GM23248 (cell line): ENCODE measurements around the gene HTT. TPM values are rescaled to one million over a fixed set of nuclear protein-coding genes. Genes with fewer than 3 reads are reported as not detected.

Experiments
- DNase-seq: peaks from one replicate; pipeline ENCODE4 v3.0.0-alpha.2; 2015
- H2AFZ ChIP-seq: fragments of 200-600 bp; sonication (generic); 2 replicates; pipeline ENCODE4 v1.6.1; 2016; ENCODE audit warnings: antibody characterized with exemption
- H3F3A ChIP-seq: fragments of 200-600 bp; sonication (generic); 2 replicates; pipeline ENCODE4 v1.6.1; 2016; ENCODE audit warnings: mild to moderate bottlenecking, antibody characterized with exemption, mixed run types; ENCODE audit not compliant: insufficient read depth
- H3K27ac ChIP-seq: fragments of 200-600 bp; sonication (generic); 2 replicates; pipeline ENCODE4 v1.5.1; 2016; ENCODE audit warnings: mild to moderate bottlenecking
- H3K27me3 ChIP-seq: fragments of 200-600 bp; sonication (generic); replicated peaks from 2 replicates; pipeline ENCODE4 v1.6.1; 2016; ENCODE audit warnings: mild to moderate bottlenecking; ENCODE audit not compliant: insufficient read depth
- H3K36me3 ChIP-seq: fragments of 200-600 bp; sonication (generic); 2 replicates; pipeline ENCODE4 v1.6.1; 2016; ENCODE audit warnings: low read depth, mild to moderate bottlenecking
- H3K4me1 ChIP-seq: fragments of 200-600 bp; sonication (generic); 2 replicates; pipeline ENCODE4 v1.6.1; 2016; ENCODE audit warnings: mild to moderate bottlenecking; ENCODE audit not compliant: insufficient read depth
- H3K4me2 ChIP-seq: fragments of 200-600 bp; sonication (generic); one replicate; pipeline ENCODE4 v1.6.1; 2016; ENCODE audit warnings: mild to moderate bottlenecking; ENCODE audit not compliant: unreplicated experiment
- H3K4me3 ChIP-seq: fragments of 200-600 bp; sonication (generic); 2 replicates; pipeline ENCODE4 v1.5.1; 2016; ENCODE audit warnings: mild to moderate bottlenecking
- H3K79me2 ChIP-seq: fragments of 200-600 bp; sonication (generic); 2 replicates; pipeline ENCODE4 v1.6.1; 2016; ENCODE audit warnings: mild to moderate bottlenecking; ENCODE audit not compliant: insufficient read depth
- H3K9ac ChIP-seq: fragments of 200-600 bp; sonication (generic); 2 replicates; pipeline ENCODE4 v1.6.1; 2016; ENCODE audit warnings: mild to moderate bottlenecking
- H3K9me2 ChIP-seq: fragments of 200-600 bp; sonication (generic); 2 replicates; pipeline ENCODE4 v1.6.1; 2016; ENCODE audit warnings: mixed run types, mild to moderate bottlenecking, moderate library complexity; ENCODE audit not compliant: insufficient read depth
- H3K9me3 ChIP-seq: fragments of 200-600 bp; sonication (generic); one replicate; pipeline ENCODE4 v1.6.1; 2017; ENCODE audit warnings: low read depth
- H4K20me1 ChIP-seq: fragments of 200-600 bp; sonication (generic); 2 replicates; pipeline ENCODE4 v1.6.0; 2016; ENCODE audit not compliant: insufficient read depth
- EZH2 ChIP-seq: fragments of 200-600 bp; sonication (generic); IDR thresholded peaks from 2 replicates; pipeline ENCODE4 v1.6.1; 2018; ENCODE audit warnings: antibody characterized with exemption, mild to moderate bottlenecking; ENCODE audit not compliant: insufficient read depth, poor library complexity, severe bottlenecking
- EZH2phosphoT487 ChIP-seq: fragments of 200-600 bp; sonication (generic); IDR thresholded peaks from 2 replicates; pipeline ENCODE4 v1.6.1; 2018; ENCODE audit warnings: antibody characterized with exemption, moderate library complexity, mild to moderate bottlenecking, low read depth; ENCODE audit not compliant: insufficient read depth
- WGBS, 2 experiments: methylation state at CpG; one replicate each; pipeline ENCODE4 v1.1.6; 2015 to 2017; ENCODE audit warnings: low lambda C conversion rate in 2 of 2, low coverage in 1 of 2; ENCODE audit errors: missing lambda C conversion rate in 2 of 2; 5-methylcytosine and 5-hydroxymethylcytosine counted together
- in situ Hi-C: fragments of 300-500 bp; cut with MboI; formaldehyde crosslinking; loops from 2 replicates; pipeline ENCODE4 v1.15.0; 2020
- polyA plus RNA-seq: library from polyadenylated mRNA; unstranded; fragments of >200 nt; fragmentation: Nextera tagmentation; extraction: Ambion mirVana; gene quantifications from 2 replicates; pipeline ENCODE4 v1.2.1, GENCODE V29; 2016
- total RNA-seq: library from RNA; depleted of rRNA; stranded (reverse); fragments of >200 nt; shearing (Covaris generic); gene quantifications from 2 replicates; pipeline ENCODE4 v1.2.3, GENCODE V29; 2014

HTT gene
- total and polyA plus RNA-seq, 2 experiments from 2014 or later: 8.2 to 26.5 TPM

GRCh38 chr4:3221996-3222395, 147.5 kb downstream of the HTT start:
- no peak overlapping the region for H3K9ac ChIP-seq
- H4K20me1 ChIP-seq: no peaks in the 10 kb centered on the region
- no peaks in the 10 kb centered on the region for H3K79me2 ChIP-seq
- in situ Hi-C loops: no loop called here
- H3K27me3 ChIP-seq: no peaks in the 10 kb centered on the region
- no peaks in the 10 kb centered on the region for H3K4me1 ChIP-seq
- WGBS, 2 experiments: 92 to 97% methylated on average over 10 to 12 of the region's 12 CpGs
- H3K36me3 ChIP-seq: peaks cover 10% of the 10 kb centered on the region; the same call in 1 of the 2 replicates
- H3K4me2 ChIP-seq: no peak overlapping the region
- H3F3A ChIP-seq: no peaks in the 10 kb centered on the region
- no peak overlapping the region for H2AFZ ChIP-seq
- no peaks in the 10 kb centered on the region for H3K9me3 ChIP-seq
- TF ChIP-seq EZH2 (no peak), EZH2phosphoT487 (no peak)
- H3K4me3 ChIP-seq: no peak overlapping the region
- no peaks in the 10 kb centered on the region for H3K9me2 ChIP-seq
- no peak for DNase-seq
- H3K27ac ChIP-seq: no peak overlapping the region

- Histone ChIP-seq H3K36me3 (peaks cover 8% of the 10 kb centered on the region; the same call in 1 of the 2 replicates), H3K27me3 (no peaks in the 10 kb centered on the region), H4K20me1 (no peaks in the 10 kb centered on the region), H2AFZ (no peak overlapping the region), H3K4me1 (no peaks in the 10 kb centered on the region), H3K9me3 (no peaks in the 10 kb centered on the region), H3K9ac (no peak overlapping the region), H3K79me2 (no peaks in the 10 kb centered on the region), H3K27ac (no peak overlapping the region), H3K4me3 (no peak overlapping the region), H3K4me2 (no peak overlapping the region), H3K9me2 (no peaks in the 10 kb centered on the region), H3F3A (no peaks in the 10 kb centered on the region)
- in situ Hi-C loops: no loop called here
- 94 to 96% methylated on average over 11 of the region's 11 CpGs for WGBS, 2 experiments
- DNase-seq: no peak
- TF ChIP-seq EZH2: no peak
- no peak for TF ChIP-seq EZH2phosphoT487
Observed at GRCh38 chr4:3223346-3223745, 148.9 kb downstream of the HTT start.

DNA sequence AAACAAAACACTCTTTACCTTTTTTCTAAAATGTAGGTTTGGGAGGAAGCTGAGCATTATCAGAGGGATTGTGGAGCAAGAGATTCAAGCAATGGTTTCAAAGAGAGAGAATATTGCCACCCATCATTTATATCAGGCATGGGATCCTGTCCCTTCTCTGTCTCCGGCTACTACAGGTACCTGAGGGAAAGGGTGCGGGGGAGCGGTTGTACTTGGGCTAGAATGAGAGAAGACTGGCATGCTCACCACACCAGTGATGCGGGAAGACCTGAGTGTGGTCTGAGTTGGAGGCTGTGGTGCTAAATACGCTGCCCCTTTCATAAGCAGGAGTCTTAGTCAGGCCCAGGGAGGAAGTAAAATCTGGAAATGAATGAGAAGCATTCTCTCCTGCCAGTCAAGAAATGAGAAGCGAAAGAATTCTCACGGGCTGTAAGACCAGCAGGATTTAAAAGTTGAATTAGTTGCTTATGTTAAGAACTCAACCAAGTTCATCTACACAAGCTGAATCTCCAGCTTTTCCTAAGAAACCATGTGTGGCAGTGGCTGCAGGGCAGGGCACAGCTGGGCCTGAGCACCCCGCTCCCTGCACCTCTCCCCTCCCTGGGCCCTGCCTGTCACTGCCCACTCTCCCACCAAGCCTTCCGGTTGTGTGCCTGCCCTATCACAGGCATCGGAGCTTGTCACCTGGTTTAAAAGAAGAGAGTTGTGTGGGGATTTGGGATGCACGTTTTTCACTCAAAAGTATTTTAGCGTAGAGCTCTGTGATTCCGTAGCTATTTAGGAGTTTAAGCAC, 149.7 kb downstream of the HTT start:
- WGBS, 2 experiments: 96 to 98% methylated on average over 13 of the region's 13 CpGs
- Histone ChIP-seq H3K4me1 (no peaks in the 10 kb centered on the region), H3K4me2 (no peak overlapping the region), H3K4me3 (no peak overlapping the region), H3K9me2 (no peaks in the 10 kb centered on the region), H3K79me2 (no peaks in the 10 kb centered on the region), H2AFZ (no peak overlapping the region), H4K20me1 (no peaks in the 10 kb centered on the region), H3F3A (no peaks in the 10 kb centered on the region), H3K27ac (no peak overlapping the region), H3K36me3 (peaks cover 8% of the 10 kb centered on the region; the same call in 1 of the 2 replicates), H3K9me3 (no peaks in the 10 kb centered on the region), H3K27me3 (no peaks in the 10 kb centered on the region), H3K9ac (no peak overlapping the region)
- TF ChIP-seq EZH2: no peak
- no peak for TF ChIP-seq EZH2phosphoT487
- in situ Hi-C loops: no loop called here
- DNase-seq: no peak

DNA sequence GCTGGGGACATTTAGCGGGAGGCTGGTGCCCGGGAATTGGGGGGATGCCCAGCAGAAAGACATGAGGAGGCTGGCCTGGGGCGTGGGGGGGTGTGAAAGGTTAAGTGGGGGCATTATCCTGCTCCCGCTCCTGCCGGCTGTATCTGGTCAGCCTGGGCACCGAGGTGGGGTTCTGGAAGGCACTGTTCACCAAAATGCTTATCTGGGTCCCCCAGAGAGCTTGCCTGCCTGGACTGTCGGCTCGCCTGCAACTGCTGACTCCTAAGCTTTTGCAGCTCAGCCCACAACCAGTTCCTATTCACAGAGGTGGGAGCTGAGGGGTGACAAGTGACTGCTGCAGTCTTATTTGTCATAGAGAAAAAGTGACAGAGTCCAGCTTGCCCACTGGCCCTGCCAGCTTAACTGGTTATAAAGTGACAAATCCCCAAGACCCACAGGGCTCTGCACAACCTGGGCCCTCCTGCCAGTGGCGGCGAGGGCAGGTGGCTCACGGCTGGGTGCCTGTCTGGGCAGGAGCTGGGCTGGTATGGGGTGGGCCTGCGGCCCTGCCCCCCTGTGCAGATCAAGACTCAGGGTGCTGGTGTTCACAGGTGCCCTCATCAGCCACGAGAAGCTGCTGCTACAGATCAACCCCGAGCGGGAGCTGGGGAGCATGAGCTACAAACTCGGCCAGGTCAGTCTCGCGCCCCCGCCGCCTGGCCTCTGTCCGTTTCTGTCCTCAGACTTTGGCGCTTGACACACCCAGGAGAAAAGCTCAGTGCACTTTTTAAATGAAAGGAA, 150.8 kb downstream of the HTT start:
- TF ChIP-seq EZH2phosphoT487: no peak
- TF ChIP-seq EZH2: no peak
- Histone ChIP-seq H3K79me2 (no peaks in the 10 kb centered on the region), H2AFZ (no peak overlapping the region), H3K9me2 (no peaks in the 10 kb centered on the region), H3K9me3 (no peaks in the 10 kb centered on the region), H3K4me3 (no peak overlapping the region), H3K4me2 (no peak overlapping the region), H3K27ac (no peak overlapping the region), H3K9ac (no peak overlapping the region), H3K27me3 (no peaks in the 10 kb centered on the region), H3F3A (no peaks in the 10 kb centered on the region), H4K20me1 (no peaks in the 10 kb centered on the region), H3K4me1 (no peaks in the 10 kb centered on the region), H3K36me3 (peaks cover 8% of the 10 kb centered on the region; the same call in 1 of the 2 replicates)
- in situ Hi-C loops: no loop called here
- WGBS, 2 experiments: 92 to 94% methylated on average over 21 of the region's 22 CpGs
- no peak for DNase-seq
